ENCODE results near the gene TM4SF20.

DNA sequence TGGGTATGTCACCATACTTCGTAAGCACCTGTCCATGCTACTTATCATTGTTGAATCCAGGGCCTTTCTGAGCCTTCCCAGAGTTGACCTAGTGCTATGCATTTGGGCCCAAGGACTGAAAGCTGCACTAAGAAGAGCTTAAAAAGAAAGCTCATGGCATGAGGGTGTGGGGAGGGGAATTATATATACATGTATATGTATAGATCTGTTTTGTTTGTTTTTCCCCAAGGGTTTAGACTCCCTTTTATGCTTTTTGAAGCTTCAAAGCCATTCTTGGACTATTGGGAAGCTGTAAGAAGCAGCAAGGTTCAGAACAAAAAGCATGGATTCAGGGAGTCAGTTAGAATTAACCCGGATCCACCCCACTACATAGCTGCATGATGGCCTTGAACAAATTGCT is 30.8 kb downstream of the TM4SF20 start:
- TF ChIP-seq CTCF (IDR thresholded peaks at IDR 0.05; ENCODE audit: poor library complexity, severe bottlenecking): no peak
- no peak for TF ChIP-seq POLR2AphosphoS5 (IDR thresholded peaks at IDR 0.05)
